Neuron (in vitro differentiated cells): ENCODE results near the gene POLR1C.

Experiments used
- H2AFZ ChIP-seq: one replicate; pipeline ENCODE4 v1.6.1; 2013; ENCODE audit warnings: low read depth, mild to moderate bottlenecking, inconsistent platforms, low read length, moderate library complexity
- H3K27me3 ChIP-seq: one replicate; pipeline ENCODE4 v1.6.1; 2013; ENCODE audit warnings: low read length; ENCODE audit not compliant: insufficient read depth
- H3K36me3 ChIP-seq: one replicate; pipeline ENCODE4 v1.6.1; 2013; ENCODE audit warnings: low read length; ENCODE audit not compliant: insufficient read depth
- H3K4me1 ChIP-seq: one replicate; pipeline ENCODE4 v1.6.1; 2013; ENCODE audit warnings: low read length; ENCODE audit not compliant: insufficient read depth
- H3K4me3 ChIP-seq: 2 replicates; pipeline ENCODE4 v1.5.1; 2013; ENCODE audit warnings: mild to moderate bottlenecking, low read length, moderate library complexity
- H3K9me3 ChIP-seq: one replicate; pipeline ENCODE4 v1.6.1; 2013; ENCODE audit warnings: low read length

POLR1C gene

DNA sequence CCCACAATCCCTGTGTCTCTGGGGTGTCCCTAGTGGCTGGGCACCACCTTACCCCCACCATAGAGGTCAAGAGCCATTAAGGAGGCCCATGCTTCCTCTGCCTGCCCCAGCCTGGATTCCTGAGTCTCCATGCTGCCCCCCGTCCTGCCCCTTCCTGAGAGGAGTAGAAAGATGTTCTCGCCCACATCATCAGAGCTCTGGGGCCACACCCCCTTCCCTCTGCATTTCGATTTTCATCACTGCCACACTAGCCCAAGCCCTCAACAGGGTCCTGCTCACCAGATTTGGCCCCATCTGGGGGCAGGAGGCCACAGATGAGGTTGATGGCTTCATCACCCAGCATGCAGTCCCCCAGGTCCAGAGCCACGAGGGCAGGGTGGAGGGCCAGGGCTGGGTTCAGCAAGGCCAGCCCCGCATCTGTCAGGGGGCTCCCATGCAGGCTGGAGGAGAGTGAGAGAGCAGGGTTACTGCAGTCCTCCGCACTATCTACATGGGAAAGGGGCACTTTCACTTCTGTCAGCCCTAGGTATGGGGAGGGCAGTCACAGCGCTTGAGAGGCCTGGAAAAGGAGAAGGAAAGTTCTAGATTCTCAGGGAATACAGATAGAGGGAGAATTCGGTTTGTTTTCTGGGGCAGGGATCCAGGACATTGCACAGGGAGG lies 8.3 kb upstream of the POLR1C start:
- Histone ChIP-seq H3K4me1 (peaks cover 12% of the 10 kb centered on the region), H3K27me3 (no peaks in the 10 kb centered on the region), H3K36me3 (peaks cover 43% of the 10 kb centered on the region), H3K9me3 (no peaks in the 10 kb centered on the region), H3K4me3 (no peak overlapping the region), H2AFZ (no peak overlapping the region)

DNA sequence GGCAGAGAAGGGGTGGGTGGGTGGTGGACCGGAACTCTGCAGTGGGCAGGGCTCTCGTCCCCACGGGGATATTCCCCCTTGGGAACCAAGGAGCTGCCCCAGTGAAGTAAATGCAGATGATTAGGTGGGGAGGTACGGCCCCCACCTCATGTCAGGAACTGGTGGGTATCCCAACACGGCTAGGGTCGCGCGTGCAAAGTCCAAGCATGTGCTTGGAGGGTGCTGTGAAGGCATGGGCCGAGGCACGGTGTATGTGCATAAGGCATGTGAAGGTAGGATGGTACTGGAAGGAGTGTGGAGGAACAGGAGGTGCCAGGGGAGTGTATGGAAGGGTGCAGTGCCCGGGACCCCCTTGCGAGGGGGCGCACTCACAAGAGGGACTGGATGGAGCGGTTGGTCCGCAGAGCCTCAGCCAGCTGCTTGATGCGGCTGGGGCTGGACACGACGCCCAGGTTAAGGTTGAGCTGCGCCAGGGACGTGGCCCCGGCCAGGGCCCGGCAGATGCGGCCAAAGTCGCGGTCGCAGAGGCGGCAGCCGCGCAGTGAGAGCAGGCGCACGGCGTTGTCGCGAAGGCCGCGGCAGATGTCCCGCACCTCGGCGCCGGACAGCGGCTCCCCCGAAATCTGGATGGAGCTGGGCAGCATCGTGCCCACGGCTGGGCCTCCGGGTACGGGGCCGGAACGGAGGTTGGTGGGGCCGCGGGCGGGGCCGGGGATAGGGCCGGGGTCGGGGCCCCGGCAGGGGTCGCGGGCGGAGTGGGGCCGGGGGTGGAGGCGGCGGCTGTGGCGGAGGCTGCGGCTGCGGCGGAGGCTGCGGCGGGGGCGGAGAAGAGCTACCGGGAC lies 7.5 kb upstream of the POLR1C start:
- Histone ChIP-seq H3K9me3 (no peaks in the 10 kb centered on the region), H3K4me3 (peak overlapping the region; percentile 55), H2AFZ (peak overlapping the region; percentile 69), H3K36me3 (peaks cover 42% of the 10 kb centered on the region), H3K4me1 (peaks cover 12% of the 10 kb centered on the region), H3K27me3 (no peaks in the 10 kb centered on the region)

DNA sequence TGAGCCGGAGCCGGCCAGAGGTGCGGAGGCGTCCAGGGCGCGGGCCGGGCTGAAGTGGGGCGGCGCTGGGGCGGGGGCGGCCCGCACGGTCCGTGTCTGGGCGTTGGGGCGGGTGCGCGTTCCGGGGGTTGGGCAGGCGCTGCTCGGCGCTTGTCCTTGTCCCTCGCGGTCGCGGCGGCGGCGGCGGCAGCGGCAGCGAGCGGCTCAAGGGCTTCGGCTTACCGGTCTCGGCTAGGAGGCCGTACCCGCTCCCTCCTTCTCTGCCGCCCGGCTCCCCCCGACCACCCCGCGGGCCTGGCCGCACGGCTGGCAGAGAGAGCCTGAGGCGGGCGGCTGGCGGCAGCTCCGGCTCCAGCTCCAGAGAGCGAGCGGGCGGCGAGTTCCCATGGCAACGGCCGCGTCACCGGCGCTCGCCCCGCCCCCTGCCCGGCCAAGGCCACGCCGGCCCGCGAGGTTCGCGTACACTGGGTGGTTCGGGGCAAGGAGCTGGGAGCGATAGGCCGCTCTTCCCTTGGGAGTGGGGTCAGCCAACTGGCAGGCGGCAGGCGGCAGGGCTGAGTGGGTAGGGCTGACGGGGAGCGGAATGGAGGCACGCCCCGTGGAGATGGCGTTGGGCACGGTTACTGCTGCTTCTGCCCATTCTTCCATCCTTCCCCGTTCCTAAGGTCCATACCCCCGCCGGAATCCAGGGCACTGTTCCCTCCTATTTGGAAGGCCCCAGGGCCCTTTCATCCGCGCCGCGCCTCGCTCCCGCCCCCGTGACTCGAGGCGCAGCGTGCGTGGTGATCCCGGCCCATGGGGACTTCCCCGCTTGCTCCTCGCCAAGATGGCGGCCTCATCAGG lies 6.7 kb upstream of the POLR1C start, which contains the start of gene LRRC73:
LRRC73 (minus strand) TSS at position 363 of the 843 bp plus-strand sequence. CDS start 561 bp downstream, outside the sequence.
- Histone ChIP-seq H2AFZ (peak within 1 kb of the TSS; percentile 69), H3K4me3 (peak within 1 kb of the TSS; percentile 55), H3K9me3 (no peaks in the 10 kb centered on the region), H3K27me3 (no peaks in the 10 kb centered on the region), H3K36me3 (peaks cover 37% of the 10 kb centered on the region), H3K4me1 (peaks cover 13% of the 10 kb centered on the region)

DNA sequence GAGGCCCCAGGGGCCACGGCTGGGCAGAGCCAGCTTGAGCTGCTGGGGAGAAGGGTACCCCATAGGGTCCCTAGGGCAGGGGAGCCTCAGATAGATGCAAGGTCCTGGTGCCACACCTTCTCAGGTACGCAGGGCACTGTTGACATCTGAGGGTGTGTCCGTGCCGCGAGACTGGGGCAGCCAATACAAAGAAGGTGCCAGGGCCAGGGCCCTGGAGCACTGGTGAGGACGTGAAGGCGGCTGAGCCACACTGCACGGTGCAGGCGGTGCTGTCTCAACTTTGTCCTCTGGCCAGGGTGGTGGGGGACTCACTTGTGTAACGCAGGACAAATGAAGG lies 6.1 kb upstream of the POLR1C start:
- H3K4me1 ChIP-seq, result peaks cover 19% of the 10 kb centered on the region
- H3K4me3 ChIP-seq, result no peak overlapping the region
- H3K27me3 ChIP-seq, result no peaks in the 10 kb centered on the region

DNA sequence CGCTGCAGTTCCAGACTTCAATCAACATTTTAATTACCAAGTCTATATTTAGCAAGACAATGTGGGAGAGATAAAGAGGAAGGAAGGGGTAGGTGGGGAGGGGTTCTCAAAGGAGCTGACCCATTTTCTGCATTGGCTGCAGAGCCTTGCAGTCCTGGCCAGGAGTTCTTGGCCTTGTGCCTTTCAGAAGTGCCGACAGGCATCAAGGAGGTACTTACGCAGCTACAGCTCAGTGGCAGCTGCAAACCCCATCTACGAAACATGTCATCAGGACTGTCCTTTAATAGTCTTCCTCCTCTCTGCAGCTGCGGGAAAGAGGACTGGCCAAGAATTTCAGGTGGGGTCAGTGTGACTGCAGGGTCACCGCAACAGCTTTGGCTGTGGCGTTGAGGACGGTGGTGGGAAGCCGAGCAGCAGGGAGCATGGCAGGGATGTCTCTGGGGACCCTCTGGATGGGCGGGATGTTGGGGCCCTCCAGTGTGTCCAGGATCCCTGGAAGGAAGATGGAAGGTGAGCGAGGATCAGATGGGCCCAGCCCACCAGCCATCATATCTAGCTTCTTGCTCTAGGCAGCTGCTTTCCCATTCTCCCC lies 5.0 kb upstream of the POLR1C start:
- Histone ChIP-seq H3K27me3 (no peaks in the 10 kb centered on the region), H3K36me3 (peaks cover 37% of the 10 kb centered on the region), H3K9me3 (no peaks in the 10 kb centered on the region), H2AFZ (no peak overlapping the region), H3K4me1 (peaks cover 21% of the 10 kb centered on the region), H3K4me3 (no peak overlapping the region)

More for the DNA sequence above, 6.1 kb upstream of the POLR1C start:
- peaks cover 36% of the 10 kb centered on the region for H3K36me3 ChIP-seq
- no peak overlapping the region for H2AFZ ChIP-seq
- no peaks in the 10 kb centered on the region for H3K9me3 ChIP-seq

DNA sequence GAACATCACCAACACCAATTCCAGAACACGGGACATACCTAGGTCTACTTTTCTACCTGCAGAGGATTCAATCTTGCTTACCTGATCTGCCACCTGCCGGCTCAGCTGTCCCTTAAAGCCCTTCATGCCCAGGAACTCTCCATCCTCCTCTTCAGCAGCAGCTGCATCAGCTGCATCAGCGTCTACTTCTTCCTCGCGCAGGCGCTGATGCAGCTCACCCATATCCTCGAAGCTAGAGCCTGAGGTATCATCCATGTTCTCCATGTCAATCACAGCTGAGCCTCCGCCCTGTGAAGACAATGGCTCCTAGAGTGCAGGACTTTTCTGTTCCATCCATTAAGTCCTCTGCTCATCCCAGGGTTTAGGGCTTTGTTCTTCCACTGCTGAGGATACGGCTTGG lies 1.1 kb upstream of the POLR1C start:
- H2AFZ ChIP-seq, result no peak overlapping the region
- peak overlapping the region; percentile 95 for H3K4me3 ChIP-seq
- no peaks in the 10 kb centered on the region for H3K9me3 ChIP-seq
- no peaks in the 10 kb centered on the region for H3K27me3 ChIP-seq
- peaks cover 54% of the 10 kb centered on the region for H3K36me3 ChIP-seq
- H3K4me1 ChIP-seq, result peaks cover 19% of the 10 kb centered on the region

- H2AFZ ChIP-seq, result no peak overlapping the region
- no peaks in the 10 kb centered on the region for H3K27me3 ChIP-seq
- peak overlapping the region; percentile 95 for H3K4me3 ChIP-seq
- H3K36me3 ChIP-seq, result peaks cover 57% of the 10 kb centered on the region
- H3K4me1 ChIP-seq, result peaks cover 19% of the 10 kb centered on the region
- no peaks in the 10 kb centered on the region for H3K9me3 ChIP-seq
These were observed 557 bp upstream of the POLR1C start for GRCh38 chr6:43516367-43516696.

GRCh38 chr6:43517505-43518357 lies 842 bp downstream of the POLR1C start:
- peaks cover 19% of the 10 kb centered on the region for H3K4me1 ChIP-seq
- no peaks in the 10 kb centered on the region for H3K9me3 ChIP-seq
- peak overlapping the region; percentile 35 for H2AFZ ChIP-seq
- peaks cover 58% of the 10 kb centered on the region for H3K36me3 ChIP-seq
- H3K27me3 ChIP-seq, result no peaks in the 10 kb centered on the region
- peak overlapping the region; percentile 95 for H3K4me3 ChIP-seq

- no peaks in the 10 kb centered on the region for H3K9me3 ChIP-seq
- no peak overlapping the region for H2AFZ ChIP-seq
- H3K4me1 ChIP-seq, result peaks cover 18% of the 10 kb centered on the region
- H3K36me3 ChIP-seq, result peaks cover 65% of the 10 kb centered on the region
- no peaks in the 10 kb centered on the region for H3K27me3 ChIP-seq
- H3K4me3 ChIP-seq, result no peak overlapping the region
These were observed 3.2 kb downstream of the POLR1C start for GRCh38 chr6:43520097-43520496.

DNA sequence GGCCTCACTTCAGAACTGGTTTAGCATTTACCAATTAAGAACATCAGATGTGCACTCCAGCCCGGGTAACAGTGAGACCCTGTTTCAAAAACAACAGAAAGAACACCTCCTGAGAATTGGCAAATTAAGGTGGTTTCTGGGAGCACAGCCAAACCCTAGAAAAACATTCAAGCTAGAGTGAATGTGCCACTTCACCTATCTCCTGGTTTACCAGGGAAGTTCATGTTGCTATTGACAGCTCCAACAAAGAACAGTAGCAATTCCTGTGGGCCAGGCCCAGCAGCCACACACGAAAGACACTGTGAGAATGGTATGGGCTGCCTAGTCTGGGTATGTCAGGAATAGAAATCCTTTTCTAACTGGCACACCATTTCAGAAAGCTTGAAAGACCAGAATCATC lies 4.9 kb downstream of the POLR1C start:
- Histone ChIP-seq H3K9me3 (no peaks in the 10 kb centered on the region), H3K36me3 (peaks cover 75% of the 10 kb centered on the region), H3K27me3 (no peaks in the 10 kb centered on the region), H2AFZ (no peak overlapping the region), H3K4me3 (no peak overlapping the region), H3K4me1 (peaks cover 9% of the 10 kb centered on the region)

DNA sequence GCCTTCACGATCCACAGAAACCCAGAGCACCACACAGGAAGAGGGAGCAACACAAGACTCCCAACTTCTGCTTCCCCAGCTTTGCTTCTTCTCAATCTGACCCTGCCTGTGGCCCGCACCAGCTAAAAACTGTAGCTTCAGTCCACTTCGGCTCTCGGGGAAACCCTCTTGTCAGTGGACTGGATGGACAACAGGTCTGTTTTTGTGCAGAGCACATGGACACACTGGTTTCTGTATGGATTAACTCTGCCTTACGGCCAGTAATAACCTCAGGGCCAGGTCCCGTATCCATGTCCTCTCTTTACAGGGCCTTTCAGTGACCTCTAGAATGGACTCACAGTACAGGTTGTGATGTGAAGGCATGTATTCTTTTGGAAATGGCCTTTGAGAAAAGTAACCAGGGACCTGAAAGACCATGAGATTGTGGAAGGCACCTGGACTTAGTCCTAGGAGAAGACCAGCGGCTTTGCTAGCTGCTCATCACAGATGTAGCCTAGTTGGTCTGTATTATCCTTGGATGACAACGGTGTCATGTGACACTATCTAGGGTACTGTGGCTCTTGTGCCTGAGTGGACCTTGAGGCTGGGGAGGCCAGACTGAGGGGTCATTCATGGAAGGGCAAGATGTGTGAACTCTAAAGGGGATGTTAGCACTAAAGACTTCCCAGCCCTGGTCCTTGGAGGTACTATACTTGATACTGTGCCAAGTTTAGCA lies 5.8 kb downstream of the POLR1C start:
- peaks cover 8% of the 10 kb centered on the region for H3K4me1 ChIP-seq
- H3K9me3 ChIP-seq, result no peaks in the 10 kb centered on the region
- H3K36me3 ChIP-seq, result peaks cover 84% of the 10 kb centered on the region
- no peak overlapping the region for H3K4me3 ChIP-seq
- H2AFZ ChIP-seq, result no peak overlapping the region
- H3K27me3 ChIP-seq, result no peaks in the 10 kb centered on the region

- no peaks in the 10 kb centered on the region for H3K27me3 ChIP-seq
- H3K36me3 ChIP-seq, result peaks cover 90% of the 10 kb centered on the region
- no peaks in the 10 kb centered on the region for H3K9me3 ChIP-seq
- no peak overlapping the region for H2AFZ ChIP-seq
- H3K4me1 ChIP-seq, result peaks cover 2% of the 10 kb centered on the region
- no peak overlapping the region for H3K4me3 ChIP-seq
These were observed 6.4 kb downstream of the POLR1C start for GRCh38 chr6:43523284-43523683.
